OCI-LY7 (cell line): Measurements from ENCODE around the gene NTN4.

Source experiments
- EZH2phosphoT487 ChIP-seq: fragments of 200-600 bp; sonication (generic); IDR thresholded peaks from 2 replicates; pipeline ENCODE4 v1.6.1; 2018; ENCODE audit warnings: low read depth, borderline replicate concordance, mild to moderate bottlenecking, mixed run types, antibody characterized with exemption, low read length, moderate library complexity, mixed read lengths
- TF ChIP-seq, protein P1 (sequence below): fragments of 200-600 bp; sonication (generic); conservative IDR thresholded peaks from 2 replicates; pipeline ENCODE4 v1.5.1; 2014; ENCODE audit warnings: mild to moderate bottlenecking, antibody characterized with exemption, low read length, moderate library complexity, mixed read lengths

- TF ChIP-seq, protein P1, sequence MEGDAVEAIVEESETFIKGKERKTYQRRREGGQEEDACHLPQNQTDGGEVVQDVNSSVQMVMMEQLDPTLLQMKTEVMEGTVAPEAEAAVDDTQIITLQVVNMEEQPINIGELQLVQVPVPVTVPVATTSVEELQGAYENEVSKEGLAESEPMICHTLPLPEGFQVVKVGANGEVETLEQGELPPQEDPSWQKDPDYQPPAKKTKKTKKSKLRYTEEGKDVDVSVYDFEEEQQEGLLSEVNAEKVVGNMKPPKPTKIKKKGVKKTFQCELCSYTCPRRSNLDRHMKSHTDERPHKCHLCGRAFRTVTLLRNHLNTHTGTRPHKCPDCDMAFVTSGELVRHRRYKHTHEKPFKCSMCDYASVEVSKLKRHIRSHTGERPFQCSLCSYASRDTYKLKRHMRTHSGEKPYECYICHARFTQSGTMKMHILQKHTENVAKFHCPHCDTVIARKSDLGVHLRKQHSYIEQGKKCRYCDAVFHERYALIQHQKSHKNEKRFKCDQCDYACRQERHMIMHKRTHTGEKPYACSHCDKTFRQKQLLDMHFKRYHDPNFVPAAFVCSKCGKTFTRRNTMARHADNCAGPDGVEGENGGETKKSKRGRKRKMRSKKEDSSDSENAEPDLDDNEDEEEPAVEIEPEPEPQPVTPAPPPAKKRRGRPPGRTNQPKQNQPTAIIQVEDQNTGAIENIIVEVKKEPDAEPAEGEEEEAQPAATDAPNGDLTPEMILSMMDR, result no peak
- no peak for TF ChIP-seq EZH2phosphoT487
Measured at GRCh38 chr12:95774311-95775045, 16.1 kb downstream of the NTN4 start.
